Kidney epithelial cell (primary cell): ENCODE results near the gene BAHCC1. TPM values are rescaled to one million over a fixed set of nuclear protein-coding genes. Genes with fewer than 3 reads are reported as not detected.

Source experiments
- DNase-seq: peaks from one replicate; pipeline ENCODE4 v3.0.0-alpha.2; 2010; ENCODE audit warnings: low read depth
- H3K27me3 ChIP-seq: 2 replicates; pipeline ENCODE4 v1.6.0; 2011; ENCODE audit warnings: low read length; ENCODE audit not compliant: control insufficient read depth, insufficient read depth
- H3K36me3 ChIP-seq: 2 replicates; pipeline ENCODE4 v1.5.1; 2011; ENCODE audit warnings: low read length; ENCODE audit not compliant: control insufficient read depth, insufficient read depth
- H3K4me3 ChIP-seq: 2 replicates; pipeline ENCODE4 v1.5.1; 2011; ENCODE audit warnings: low read depth, mild to moderate bottlenecking, control low read depth, low read length
- total RNA-seq: library from RNA; depleted of rRNA; stranded (reverse); fragments of >200 nt; gene quantifications from 2 replicates; pipeline ENCODE4 v1.2.3, GENCODE V29; 2015
- TF ChIP-seq, protein P1 (sequence below): IDR thresholded peaks from 2 replicates; pipeline ENCODE4 v1.5.1; 2011; ENCODE audit warnings: mild to moderate bottlenecking, moderate library complexity, low read length, control low read depth, inconsistent platforms; ENCODE audit not compliant: insufficient read depth, poor library complexity, severe bottlenecking

The BAHCC1 gene
- total RNA-seq, 1 donor from 2014 or later: 6.6 TPM

DNA sequence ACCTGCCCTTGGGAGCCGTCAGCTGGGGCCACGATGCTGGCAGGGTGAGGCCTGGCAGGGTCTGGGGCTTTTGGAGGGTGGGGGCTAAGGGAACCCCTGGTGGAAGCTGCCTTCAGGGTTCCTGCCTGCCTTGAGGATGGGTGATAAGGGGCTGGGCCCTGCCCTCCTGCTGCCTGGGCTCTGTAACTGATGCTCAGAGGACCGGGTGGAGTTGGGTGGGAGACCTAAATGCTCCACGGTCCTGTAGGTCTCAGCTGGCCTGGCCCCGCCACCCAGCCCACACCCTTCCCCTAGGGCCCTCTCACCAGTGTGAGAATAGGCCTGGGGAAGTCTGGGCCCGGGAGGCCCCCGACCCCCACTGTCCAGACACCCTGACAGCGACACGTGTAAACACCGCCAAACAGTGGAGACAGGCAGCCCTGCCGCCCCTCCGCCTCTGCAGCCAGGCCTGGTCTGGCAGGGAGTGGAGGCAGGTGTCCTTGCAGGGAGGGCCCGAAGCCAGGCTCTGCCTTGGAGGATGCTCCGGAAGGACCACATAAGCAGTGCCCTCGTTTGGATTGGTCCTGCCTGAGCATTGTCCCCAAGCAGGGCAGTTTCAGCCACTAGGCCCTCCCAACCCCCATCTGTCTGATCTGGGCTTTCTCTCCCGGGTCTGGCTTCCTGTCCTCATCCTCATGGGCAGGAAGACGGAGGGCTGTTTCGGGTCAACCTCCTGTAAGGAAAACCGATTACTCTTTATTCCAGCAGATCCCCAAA lies 6.5 kb upstream of the BAHCC1 start:
- Histone ChIP-seq H3K4me3 (no peak overlapping the region), H3K36me3 (no peaks in the 10 kb centered on the region), H3K27me3 (no peaks in the 10 kb centered on the region)
- no peak for DNase-seq
- TF ChIP-seq, protein P1, sequence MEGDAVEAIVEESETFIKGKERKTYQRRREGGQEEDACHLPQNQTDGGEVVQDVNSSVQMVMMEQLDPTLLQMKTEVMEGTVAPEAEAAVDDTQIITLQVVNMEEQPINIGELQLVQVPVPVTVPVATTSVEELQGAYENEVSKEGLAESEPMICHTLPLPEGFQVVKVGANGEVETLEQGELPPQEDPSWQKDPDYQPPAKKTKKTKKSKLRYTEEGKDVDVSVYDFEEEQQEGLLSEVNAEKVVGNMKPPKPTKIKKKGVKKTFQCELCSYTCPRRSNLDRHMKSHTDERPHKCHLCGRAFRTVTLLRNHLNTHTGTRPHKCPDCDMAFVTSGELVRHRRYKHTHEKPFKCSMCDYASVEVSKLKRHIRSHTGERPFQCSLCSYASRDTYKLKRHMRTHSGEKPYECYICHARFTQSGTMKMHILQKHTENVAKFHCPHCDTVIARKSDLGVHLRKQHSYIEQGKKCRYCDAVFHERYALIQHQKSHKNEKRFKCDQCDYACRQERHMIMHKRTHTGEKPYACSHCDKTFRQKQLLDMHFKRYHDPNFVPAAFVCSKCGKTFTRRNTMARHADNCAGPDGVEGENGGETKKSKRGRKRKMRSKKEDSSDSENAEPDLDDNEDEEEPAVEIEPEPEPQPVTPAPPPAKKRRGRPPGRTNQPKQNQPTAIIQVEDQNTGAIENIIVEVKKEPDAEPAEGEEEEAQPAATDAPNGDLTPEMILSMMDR: no peak

DNA sequence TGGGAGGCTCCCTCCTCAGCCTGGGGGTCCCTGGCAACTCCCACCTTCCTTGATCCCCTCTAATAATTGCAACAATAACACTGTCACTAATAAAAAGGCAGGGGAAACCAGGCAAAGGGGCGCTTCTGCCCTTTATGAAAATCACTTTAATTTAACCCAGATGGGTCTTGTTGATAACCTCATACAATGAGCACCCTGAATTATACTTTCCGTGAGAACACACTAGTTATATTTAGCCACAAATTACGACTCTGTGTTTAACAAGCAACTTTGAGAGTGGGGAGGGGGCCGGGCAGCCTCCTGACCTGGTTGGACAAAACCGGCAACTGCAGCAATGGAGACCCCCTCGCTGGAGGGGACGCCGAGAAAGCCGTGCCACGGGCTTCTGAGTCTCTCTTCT lies 5.7 kb upstream of the BAHCC1 start:
- H3K4me3 ChIP-seq: no peak overlapping the region
- no peaks in the 10 kb centered on the region for H3K36me3 ChIP-seq
- no peaks in the 10 kb centered on the region for H3K27me3 ChIP-seq
- TF ChIP-seq, protein P1: no peak
- no peak for DNase-seq

DNA sequence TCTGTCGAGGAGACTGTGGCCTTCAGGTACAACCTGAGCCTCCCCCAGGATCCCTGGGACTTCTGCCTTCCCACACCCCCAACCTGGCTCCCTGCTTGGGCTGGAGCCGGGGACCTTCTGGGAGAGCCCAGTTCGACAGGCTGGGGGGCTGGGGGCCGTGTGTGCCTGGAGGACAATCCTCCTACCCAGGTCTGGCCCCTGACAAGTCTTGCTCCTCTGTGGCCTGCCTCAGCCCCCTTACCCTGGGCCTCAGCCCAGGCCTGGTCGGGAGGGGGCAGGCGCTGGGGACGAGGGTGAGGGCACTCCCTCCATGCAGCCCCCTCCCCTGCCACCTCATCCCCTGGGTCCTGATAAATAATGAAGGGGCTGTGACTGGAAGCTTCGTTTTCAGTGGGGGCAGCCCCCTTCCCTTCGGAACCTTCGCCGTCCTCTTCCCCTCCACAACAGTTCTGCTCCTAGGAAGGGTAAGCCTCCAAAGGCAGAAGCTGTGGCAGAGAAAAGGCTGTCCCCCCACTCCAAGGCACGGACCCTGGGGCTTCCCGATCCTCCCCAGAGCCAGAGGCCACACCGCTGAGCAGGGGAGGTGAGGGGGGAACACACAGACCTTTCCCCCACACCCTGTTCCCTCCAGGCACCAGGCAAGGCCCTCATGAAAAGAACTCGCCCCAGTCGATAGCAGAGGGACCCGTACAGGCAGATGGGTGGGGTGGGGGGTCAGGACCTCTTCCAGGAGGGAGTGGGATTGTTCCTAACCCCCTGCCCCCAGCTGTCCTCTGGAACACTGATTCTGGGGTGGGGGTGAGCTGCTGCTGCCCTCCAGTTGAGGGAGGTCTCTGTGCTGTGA lies 5.0 kb upstream of the BAHCC1 start:
- Histone ChIP-seq H3K27me3 (no peaks in the 10 kb centered on the region), H3K4me3 (no peak overlapping the region), H3K36me3 (no peaks in the 10 kb centered on the region)
- TF ChIP-seq, protein P1: no peak
- DNase-seq: no peak

DNA sequence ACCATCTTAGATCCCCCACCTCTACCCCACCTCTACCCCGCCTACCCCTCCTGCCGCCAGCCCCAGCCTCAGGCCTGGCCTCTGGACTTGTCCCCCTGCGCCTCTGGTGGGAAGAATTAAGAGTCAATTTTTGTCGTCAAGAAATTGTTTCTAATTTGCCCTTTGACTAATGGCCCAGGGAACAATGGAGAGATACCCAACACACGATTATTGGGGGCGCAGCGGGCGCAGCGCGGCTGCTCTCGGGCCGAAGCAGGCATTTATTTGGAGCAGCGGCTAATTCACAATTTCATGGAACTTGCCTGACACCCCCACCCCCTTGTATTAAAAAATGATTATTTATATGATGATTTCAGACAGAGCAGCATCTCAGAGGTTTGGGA lies 4.4 kb upstream of the BAHCC1 start:
- TF ChIP-seq, protein P1: no peak
- Histone ChIP-seq H3K4me3 (no peak overlapping the region), H3K36me3 (no peaks in the 10 kb centered on the region), H3K27me3 (no peaks in the 10 kb centered on the region)
- DNase-seq: no peak

DNA sequence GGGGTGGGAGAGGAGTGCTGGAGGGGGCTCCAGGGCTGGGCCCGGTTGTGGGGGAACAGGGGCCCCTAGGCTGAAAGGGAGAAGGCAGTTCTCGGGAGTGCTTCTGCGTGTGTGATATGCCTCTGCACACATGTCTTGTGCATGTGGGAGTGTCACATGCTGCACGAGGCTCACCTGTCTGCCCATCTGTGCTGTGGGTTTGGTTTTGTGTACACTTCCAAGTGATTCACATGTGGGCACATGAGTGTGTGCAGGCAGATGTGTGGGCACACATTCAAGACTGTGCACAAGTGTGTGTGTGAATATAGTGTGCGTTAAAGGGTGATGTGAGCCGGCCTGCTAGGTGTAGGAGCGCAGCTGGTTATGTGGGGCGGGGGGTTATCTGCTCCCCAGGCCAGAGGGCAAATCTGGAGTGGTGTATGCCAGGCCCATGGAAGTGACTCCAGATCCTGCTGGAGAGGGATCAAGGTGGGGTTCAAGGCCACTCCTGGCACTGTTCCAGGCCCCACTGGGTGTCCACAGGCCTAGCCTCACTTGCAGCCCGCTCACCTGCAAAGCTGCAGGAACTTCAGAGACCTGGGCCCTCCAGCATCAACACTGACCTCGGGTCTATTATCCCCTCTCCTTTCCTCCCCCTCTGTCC lies 3.8 kb upstream of the BAHCC1 start:
- Histone ChIP-seq H3K36me3 (no peaks in the 10 kb centered on the region), H3K27me3 (no peaks in the 10 kb centered on the region), H3K4me3 (no peak overlapping the region)
- TF ChIP-seq, protein P1: no peak
- DNase-seq: no peak
